Motor neuron (in vitro differentiated cells): Measurements from ENCODE around the gene CD247. TPM values are rescaled to one million over a fixed set of nuclear protein-coding genes. Genes with fewer than 3 reads are reported as not detected.

Experiments
- ATAC-seq, 8 experiments: fragments of 200-7000 bp; cut with Tn5 transposase; replicated peaks in 6 of 8; 2 replicates each; pipeline ENCODE4 v1.8.0; 2021; ENCODE audit warnings: mild to moderate bottlenecking in 8 of 8, moderate library complexity in 8 of 8
- H3K27ac ChIP-seq, 2 donors: fragments of 250-450 bp; sonication (Bioruptor Pico); 2 replicates each; pipeline ENCODE4 v1.9.0; 2021; ENCODE audit warnings: antibody characterized with exemption in 2 of 2, mild to moderate bottlenecking in 2 of 2, moderate library complexity in 1 of 2
- H3K4me1 ChIP-seq, 2 donors: fragments of 250-450 bp; sonication (Bioruptor Pico); replicated peaks in 1 of 2; 2 replicates each; pipeline ENCODE4 v1.6.1; 2021; ENCODE audit warnings: antibody characterized with exemption in 2 of 2, mild to moderate bottlenecking in 2 of 2, moderate library complexity in 1 of 2
- H3K4me3 ChIP-seq, 5 donors: fragments of 250-450 bp; sonication (Bioruptor Pico); 2 replicates each; pipeline ENCODE4 v1.9.0; 2021; ENCODE audit warnings: antibody characterized with exemption in 5 of 5, mild to moderate bottlenecking in 5 of 5, moderate library complexity in 4 of 5
- WGBS, 10 experiments: fragments of 450-650 bp; shearing (Covaris generic); methylation state at CpG; one replicate each; pipeline ENCODE4 v1.0.0; 2022; 5-methylcytosine and 5-hydroxymethylcytosine counted together
- in situ Hi-C, 9 experiments: fragments of 400-800 bp; cut with MboI; loops; one replicate each; pipeline ENCODE4 v1.15.0; 2021; ENCODE audit warnings: low sequenced_read_pairs in 9 of 9, low pct_unique_long_range_greater_than_20kb in 2 of 9; ENCODE audit not compliant: unreplicated experiment in 9 of 9
- total RNA-seq, 8 experiments: library from RNA; unstranded; fragments of 300-600 nt; gene quantifications; 2 replicates each; pipeline versions ENCODE4 v1.2.3 to v1.2.4, GENCODE V29; 2022

The CD247 gene
- total RNA-seq, 8 experiments from 2014 or later, result 0.21 to 4.2 (median 1.8) TPM

DNA sequence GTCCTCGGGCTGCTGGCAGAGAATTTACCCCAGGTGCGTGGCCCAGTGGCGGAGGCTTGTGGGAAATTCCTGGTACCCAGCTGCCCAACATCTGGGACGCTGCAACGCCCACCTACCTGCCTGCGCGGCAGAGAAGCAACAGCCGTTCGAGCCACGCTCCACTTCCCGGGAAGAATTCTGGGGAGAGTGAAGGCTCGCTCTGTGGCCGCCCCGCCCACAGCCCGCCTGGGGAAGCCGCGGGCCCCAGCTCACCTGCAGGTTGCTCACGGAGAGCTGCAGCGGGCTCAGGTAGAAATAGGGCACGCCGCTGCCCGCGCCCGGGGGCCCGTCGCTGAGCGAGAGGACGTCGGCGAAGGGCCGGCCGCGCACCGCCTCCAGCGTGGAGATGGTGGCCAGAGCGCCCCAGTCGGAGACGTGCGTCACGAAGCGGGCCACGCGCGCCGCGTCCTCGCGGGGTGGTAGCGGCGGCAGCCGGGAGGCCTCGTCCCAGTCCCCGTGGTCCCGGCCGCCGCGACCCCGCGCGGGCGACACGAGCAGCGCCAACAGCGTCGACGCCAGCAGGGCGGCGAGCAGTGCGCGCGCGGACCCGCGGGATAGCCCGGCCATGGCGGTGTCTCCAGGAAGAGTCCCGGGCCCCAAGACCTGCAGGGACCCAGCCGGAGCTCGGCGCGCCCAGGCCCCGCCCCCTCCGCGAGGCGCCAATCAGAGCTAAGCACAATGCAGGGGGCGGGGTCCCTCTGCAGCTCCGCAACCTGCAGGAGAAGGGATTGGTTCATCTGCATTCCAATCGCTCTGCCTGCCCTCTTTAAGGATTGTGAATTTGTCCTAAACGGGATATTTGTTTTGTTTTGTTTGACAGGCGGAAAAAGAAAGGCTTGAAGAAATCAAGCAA is 35.1 kb upstream of the CD247 start, which contains the start of gene CREG1:
TSS of gene CREG1 (minus strand) at position 627 of the 892 bp plus-strand sequence.
- peak within 1 kb of the TSS; percentile 50 to 70 for H3K27ac ChIP-seq
- 0 to 4% (median 0%) methylated on average over 1 to 52 of the region's 90 CpGs; no CpG with 5 or more reads in 2 of the 10 experiments for WGBS, 10 experiments

DNA sequence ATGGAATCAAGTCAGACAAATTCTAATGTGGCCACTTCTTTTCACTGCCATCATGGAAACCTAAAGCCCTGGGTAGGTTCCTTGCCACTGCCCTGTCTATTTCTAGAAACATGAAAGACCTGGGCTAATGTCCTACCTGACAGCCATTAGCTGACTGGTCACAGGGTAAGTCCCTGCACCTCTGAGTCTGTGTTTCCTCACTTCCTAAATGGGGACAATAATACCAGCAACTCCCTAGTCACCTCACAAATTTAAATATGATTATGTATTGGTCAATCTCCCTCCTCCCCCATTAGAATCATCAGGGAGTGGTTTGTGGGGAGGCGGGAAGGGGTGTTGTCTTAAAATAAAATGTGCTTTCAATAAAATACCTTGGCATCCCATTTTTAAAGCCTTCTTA is 33.0 kb upstream of the CD247 start:
- H3K4me3 ChIP-seq, result no peak overlapping the region
- H3K4me1 ChIP-seq, result peaks cover 4 to 16% of the 10 kb centered on the region in 2 donors
- ATAC-seq, result no peak
- no peak overlapping the region for H3K27ac ChIP-seq
- 33 to 100% (median 93%) methylated on average over 1 of the region's 1 CpG; no CpG with 5 or more reads in 4 of the 10 experiments for WGBS, 10 experiments
- in situ Hi-C loops, result loop anchor here in 1 of 9 experiments (10.0 kb wide), 1 partner anchor 487 kb away; no protein-coding TSS in a partner anchor

More for the DNA sequence above, 35.1 kb upstream of the CD247 start, which contains the start of gene CREG1:
- peak; percentile 95 to 99 (median 99) for ATAC-seq
- H3K4me1 ChIP-seq, result peaks cover 4 to 16% of the 10 kb centered on the region in 2 donors
- in situ Hi-C loops, result loop anchor here in 1 of 9 experiments (10.0 kb wide), 1 partner anchor 489 kb away; no protein-coding TSS in a partner anchor
- peak within 1 kb of the TSS; percentile 63 to 83 (median 69) for H3K4me3 ChIP-seq

DNA sequence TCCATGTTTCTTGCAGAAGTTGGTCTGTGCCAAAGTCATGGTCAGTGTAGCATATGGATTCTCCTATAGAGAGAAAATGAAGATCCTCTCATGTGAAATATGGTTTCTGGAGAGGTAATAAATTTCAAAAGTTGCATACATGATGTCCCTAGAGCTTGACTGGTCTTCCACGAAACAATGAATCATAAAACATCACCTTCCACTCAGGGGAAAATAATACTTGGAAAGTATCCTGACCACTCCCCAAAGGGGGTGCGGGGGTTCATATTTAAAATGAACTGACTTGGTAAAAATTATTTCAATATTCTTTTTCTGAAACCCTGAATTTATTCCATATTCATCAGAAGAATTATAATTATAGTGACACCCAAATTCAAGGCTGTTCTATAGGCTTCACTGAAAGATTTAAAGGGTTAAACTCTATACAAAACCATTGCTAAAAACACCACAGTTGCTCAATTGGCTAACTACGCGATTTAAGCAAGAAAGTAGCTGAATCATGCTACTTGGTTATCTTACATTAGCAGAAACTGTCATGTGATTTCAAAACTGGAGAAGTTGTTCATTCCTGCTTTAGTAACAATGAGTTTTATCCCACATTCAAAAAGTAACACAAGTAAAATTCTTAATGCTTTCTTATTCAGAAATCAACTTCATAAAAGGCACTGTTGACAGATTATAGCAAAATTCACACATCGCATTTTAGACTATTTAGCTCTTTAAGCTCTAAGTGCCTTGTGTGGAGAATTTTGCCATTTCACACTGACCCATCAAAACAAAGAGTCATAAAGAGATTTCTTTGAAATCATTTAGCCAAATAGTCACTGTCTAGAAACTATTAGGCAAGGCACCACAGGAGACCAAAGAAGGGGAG is 30.0 kb upstream of the CD247 start:
- Histone ChIP-seq H3K4me3 (no peak overlapping the region), H3K27ac (no peak overlapping the region), H3K4me1 (peaks cover 4 to 13% of the 10 kb centered on the region in 2 donors)
- peak in 2 of 8 experiments; percentile 6 to 8 for ATAC-seq
- 41 to 100% (median 95%) methylated on average over 1 to 5 of the region's 5 CpGs; no CpG with 5 or more reads in 1 of the 10 experiments for WGBS, 10 experiments
- in situ Hi-C loops, result loop anchor here in 6 of 9 experiments (25.0 kb wide), 3 partner anchors 111 to 486 kb away; no protein-coding TSS in a partner anchor

DNA sequence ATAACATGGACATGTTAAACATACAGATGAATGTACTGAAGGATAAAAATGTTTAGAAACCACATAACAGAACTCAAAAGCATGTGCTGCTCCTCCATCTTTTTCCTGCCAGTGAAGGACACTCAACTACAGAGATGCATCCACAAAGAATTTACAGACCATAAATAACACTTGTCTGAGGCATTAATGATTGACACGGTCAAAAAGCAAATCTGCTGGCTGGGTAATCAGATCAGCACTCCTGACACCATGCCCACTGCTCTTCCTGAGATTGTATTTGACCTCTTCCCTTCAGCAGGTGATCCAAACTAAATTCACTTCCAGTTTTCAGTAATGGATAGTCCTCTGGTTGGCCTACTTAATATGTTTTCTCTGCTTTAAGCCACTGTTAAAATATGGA is 28.6 kb upstream of the CD247 start:
- ATAC-seq, result no peak
- in situ Hi-C loops, result loop anchor here in 6 of 9 experiments (25.0 kb wide), 3 partner anchors 110 to 485 kb away; no protein-coding TSS in a partner anchor
- Histone ChIP-seq H3K4me3 (no peak overlapping the region), H3K4me1 (peaks cover 4 to 5% of the 10 kb centered on the region in 2 donors), H3K27ac (no peak overlapping the region)
- 40 to 100% (median 90%) methylated on average over 1 of the region's 1 CpG; no CpG with 5 or more reads in 4 of the 10 experiments for WGBS, 10 experiments

DNA sequence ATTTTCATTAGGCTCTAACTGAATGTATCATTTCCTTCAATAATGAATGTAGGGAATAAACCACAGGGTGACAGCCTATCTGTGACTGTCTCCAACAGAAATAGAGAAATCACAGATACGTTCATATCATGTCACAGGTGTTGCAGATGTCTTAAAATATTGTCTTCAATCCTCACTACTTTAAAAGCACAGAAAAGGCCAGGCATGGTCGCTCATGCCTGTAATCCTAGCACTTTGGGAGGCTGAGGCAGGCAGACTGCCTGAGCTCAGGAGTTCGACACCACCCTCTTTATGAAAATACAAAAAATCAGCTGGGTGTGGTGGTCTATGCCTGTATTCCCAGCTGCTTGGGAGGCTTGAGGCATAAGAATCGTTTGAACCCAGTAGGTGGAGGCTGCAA is 27.0 kb upstream of the CD247 start:
- in situ Hi-C loops, result loop anchor here in 6 of 9 experiments (25.0 kb wide), 3 partner anchors 108 to 483 kb away; no protein-coding TSS in a partner anchor
- Histone ChIP-seq H3K4me1 (no peaks in the 10 kb centered on the region), H3K27ac (no peak overlapping the region), H3K4me3 (no peak overlapping the region)
- 24 to 100% (median 63%) methylated on average over 3 to 4 of the region's 4 CpGs; no CpG with 5 or more reads in 2 of the 10 experiments for WGBS, 10 experiments
- peak in 1 of 8 experiments; percentile 31 for ATAC-seq

DNA sequence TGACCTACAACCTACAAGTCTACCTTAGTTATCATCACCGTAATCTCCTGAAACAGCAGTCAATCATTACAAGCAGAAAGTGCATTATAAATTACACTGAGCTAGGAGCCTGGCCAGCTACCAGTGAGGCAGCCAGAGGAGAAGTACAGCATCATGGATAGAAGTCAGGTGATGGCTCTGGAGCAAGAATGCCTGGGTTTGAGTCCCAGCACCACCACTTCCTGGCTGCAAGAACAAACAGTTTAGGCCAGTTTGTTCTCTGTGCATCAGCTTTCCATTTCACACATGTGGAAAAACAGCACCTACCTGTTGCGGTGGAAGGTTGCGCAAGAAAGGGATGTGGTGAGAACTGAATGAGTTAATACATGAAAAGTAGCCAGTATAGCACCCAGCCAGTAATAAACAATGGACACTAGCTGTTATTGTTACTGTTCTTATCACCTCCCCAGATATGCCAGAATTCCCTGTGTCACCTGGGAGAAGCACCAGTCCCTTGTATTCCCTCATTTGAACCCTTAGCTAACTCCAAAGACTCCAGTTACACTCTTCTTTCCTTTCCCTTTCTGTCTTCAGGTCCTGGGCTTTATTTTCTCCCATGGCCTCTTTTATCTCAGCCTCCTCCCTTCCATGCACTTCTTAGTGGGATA is 26.2 kb upstream of the CD247 start:
- Histone ChIP-seq H3K4me3 (no peak overlapping the region), H3K4me1 (no peaks in the 10 kb centered on the region), H3K27ac (no peak overlapping the region)
- no peak for ATAC-seq
- in situ Hi-C loops, result loop anchor here in 6 of 9 experiments (25.0 kb wide), 3 partner anchors 107 to 482 kb away; no protein-coding TSS in a partner anchor
- 41 to 100% (median 100%) methylated on average over 1 to 3 of the region's 3 CpGs; no CpG with 5 or more reads in 2 of the 10 experiments for WGBS, 10 experiments

DNA sequence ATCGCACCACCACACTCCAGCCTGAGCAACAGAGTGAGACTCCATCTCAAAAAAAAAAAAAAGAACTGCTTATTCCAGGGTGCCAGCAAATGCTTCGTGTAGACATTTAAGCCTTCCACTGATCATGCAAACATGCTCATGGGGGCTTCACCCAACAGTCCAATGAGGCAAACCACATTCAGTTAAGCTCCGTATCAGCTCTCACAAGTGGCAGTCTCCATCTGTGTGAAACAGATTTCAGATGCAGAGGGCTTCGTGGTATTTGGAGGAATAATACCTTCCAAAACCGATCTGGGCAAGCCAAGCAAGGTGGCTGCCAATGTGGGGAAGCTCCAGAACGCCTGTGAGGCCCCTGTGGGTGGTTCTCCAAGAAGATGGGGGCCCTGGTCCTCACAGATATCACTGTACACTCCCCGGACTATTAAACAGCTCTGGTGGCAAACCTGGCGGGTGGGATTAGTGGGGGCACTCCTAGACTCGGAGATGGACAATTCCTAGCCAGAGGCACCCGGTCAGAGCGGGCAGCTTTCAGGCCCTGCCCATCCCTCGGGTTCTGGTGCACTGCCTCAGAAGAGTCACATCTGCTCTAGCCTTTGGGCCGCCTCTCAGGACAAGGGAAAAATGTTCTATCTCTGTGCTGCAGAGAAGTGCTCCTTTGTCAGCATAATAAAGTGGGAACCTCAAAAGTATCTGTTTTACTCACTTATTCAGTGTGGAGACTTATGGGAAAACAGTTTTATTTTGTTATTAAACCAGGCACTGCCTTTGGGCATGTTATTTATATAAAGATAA is 25.1 kb upstream of the CD247 start:
- H3K27ac ChIP-seq, result no peak overlapping the region
- 0 to 96% (median 81%) methylated on average over 1 to 9 of the region's 13 CpGs for WGBS, 10 experiments
- in situ Hi-C loops, result loop anchor here in 6 of 9 experiments (25.0 kb wide), 3 partner anchors 106 to 481 kb away; no protein-coding TSS in a partner anchor

DNA sequence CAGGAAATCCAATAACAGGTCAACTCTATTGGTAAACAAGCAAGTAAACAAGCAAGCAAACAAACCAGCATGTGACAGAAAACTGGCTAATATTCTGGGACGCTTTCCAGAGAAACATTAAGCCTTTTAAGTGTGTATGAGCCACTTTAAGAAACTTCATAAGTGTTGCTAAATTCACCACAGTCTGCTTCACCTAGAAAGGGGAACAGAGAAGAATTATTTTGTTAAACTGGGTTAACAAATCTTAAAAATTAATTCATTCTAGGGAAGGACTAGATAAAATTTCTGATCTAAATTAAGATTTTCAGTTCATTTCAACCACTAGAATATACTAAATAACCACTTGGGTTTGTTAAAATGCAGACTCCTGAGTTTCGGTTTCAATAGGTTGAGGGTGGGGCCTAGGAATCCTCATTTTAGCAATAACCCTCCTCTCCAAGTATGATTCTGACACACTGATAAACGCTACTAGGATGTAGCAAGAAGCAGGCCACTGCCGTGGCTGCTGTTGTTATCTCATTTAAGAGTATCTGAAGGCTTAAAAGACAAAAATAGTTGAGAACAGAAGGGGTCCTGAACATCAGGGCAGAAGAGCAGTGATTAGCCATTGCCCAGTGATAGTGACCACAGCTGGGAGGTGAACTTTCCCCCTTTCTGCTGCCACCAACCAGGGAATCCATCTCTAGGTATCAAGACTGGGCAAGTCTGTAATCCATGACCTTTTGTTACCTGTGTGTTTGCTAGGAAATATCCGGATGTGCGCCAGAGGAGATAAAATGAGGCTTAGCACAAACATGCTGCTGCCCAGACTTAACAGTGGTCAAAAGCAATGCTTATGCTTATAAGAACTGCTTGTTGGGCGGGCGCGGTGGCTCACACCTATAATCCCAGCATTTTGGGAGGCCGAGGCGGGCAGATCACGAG is 24.0 kb upstream of the CD247 start:
- ATAC-seq, result no peak
- peaks cover 0 to 2% of the 10 kb centered on the region in 2 donors for H3K4me1 ChIP-seq
- 50 to 100% (median 80%) methylated on average over 1 to 9 of the region's 12 CpGs; no CpG with 5 or more reads in 1 of the 10 experiments for WGBS, 10 experiments
- no peak overlapping the region for H3K4me3 ChIP-seq
- in situ Hi-C loops, result loop anchor here in 6 of 9 experiments (25.0 kb wide), 3 partner anchors 105 to 480 kb away; no protein-coding TSS in a partner anchor
- no peak overlapping the region for H3K27ac ChIP-seq

More for the DNA sequence above, 25.1 kb upstream of the CD247 start:
- no peak for ATAC-seq
- Histone ChIP-seq H3K4me3 (no peak overlapping the region), H3K4me1 (peaks cover 0 to 2% of the 10 kb centered on the region in 2 donors)

DNA sequence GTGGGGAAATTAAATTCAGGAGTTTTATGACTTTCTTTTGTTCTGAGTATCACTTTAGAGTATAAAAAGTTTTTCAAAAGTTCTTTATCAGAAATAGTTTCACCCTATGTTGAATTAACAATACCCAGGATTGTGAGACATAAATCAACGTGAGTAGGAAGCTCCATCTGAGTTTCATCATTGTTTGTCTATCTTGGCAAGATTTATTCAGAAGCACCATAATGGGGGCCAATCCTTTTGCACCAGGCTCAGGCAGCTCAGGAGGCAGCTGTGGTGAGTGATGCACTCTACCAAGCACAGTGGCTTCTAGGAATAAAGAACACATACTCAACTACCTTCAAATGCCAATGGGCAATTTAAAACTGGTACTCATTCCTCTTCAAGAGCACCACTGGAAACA is 23.3 kb upstream of the CD247 start:
- peak in 1 of 8 experiments; percentile 36 for ATAC-seq
- Histone ChIP-seq H3K27ac (no peak overlapping the region), H3K4me1 (peaks cover 0 to 2% of the 10 kb centered on the region in 2 donors), H3K4me3 (no peak overlapping the region)
- WGBS, 10 experiments, result 0 to 55% (median 17%) methylated on average over 1 of the region's 1 CpG; no CpG with 5 or more reads in 2 of the 10 experiments
- in situ Hi-C loops, result loop anchor here in 6 of 9 experiments (25.0 kb wide), 3 partner anchors 104 to 479 kb away; no protein-coding TSS in a partner anchor

DNA sequence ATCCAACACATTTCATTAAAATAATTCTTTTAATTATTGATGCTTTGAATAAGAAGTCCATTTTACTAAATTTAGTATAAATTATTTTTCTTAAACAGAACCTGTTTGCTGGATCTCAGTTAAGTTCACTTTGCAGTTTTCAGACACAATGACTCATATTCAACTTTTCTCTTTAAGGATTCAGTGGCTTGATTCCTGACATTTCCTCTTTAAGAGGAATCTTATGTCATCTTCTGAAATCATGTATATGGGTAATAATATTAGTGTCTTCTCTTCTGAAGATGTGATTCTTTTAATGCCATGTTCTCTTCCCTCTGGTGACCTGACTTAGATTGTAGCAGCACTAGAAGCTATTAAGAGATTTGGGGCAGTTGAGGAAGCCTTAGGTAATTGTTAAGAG is 22.7 kb upstream of the CD247 start:
- in situ Hi-C loops, result loop anchor here in 6 of 9 experiments (25.0 kb wide), 3 partner anchors 104 to 479 kb away; no protein-coding TSS in a partner anchor
- Histone ChIP-seq H3K4me3 (no peak overlapping the region), H3K4me1 (peaks cover 0 to 2% of the 10 kb centered on the region in 2 donors), H3K27ac (no peak overlapping the region)
- no peak for ATAC-seq
